ENCODE results near the gene MAP2K5. TPM values are rescaled to one million over a fixed set of nuclear protein-coding genes. Genes with fewer than 3 reads are reported as not detected.

Gene MAP2K5
- total RNA-seq, 2 experiments from 2014 or later: 22.2 to 27.9 TPM

DNA sequence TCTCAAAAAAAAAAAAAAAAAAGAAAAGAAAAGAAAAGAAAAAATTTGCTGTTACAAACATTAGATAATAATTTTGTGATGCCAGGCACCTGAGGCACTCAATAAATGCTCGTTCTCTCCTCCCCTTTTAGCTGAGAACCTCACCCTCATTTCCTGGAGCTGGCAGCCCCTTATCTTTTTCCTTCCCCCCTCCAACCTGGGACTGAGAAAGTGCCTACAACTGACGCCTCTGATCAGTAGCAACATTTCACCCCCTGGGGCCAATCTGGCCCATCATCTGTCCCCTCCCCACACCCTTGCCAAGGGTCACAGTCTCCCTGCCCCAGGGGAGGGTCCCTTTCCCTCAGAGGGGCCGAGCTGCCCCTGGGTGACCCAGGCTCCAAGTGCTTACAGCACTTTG is 309.9 kb downstream of the MAP2K5 start:
- H3K36me3 Mint-ChIP-seq (ENCODE audit: low read depth): no peaks in the 10 kb centered on the region
- POLR2A ChIA-PET: no interaction called here
- CTCF ChIA-PET: no interaction called here

GRCh38 chr15:67853454-67853853 is 311.0 kb downstream of the MAP2K5 start:
- no peak overlapping the region for H3K4me3 Mint-ChIP-seq
- intact Hi-C loops (cut with DNase I, micrococcal nuclease): no loop called here
- POLR2A ChIA-PET: no interaction called here
- Histone ChIP-seq H3K27ac (ENCODE audit: low read depth in 1 of 2, low read length in 2 of 2) (no peak overlapping the region), H3K4me3 (ENCODE audit: low read length) (no peak overlapping the region), H3K36me3 (ENCODE audit: insufficient read depth, low read length) (no peaks in the 10 kb centered on the region), H3K9me3 (ENCODE audit: control insufficient read depth in 1 of 2, insufficient read depth in 1 of 2, low read length in 2 of 2) (no peaks in the 10 kb centered on the region), H3K4me1 (ENCODE audit: insufficient read depth, low read length) (no peaks in the 10 kb centered on the region), H3K27me3 (ENCODE audit: control insufficient read depth in 1 of 2, insufficient read depth in 2 of 2, low read length in 2 of 2) (no peaks in the 10 kb centered on the region)
- DNase-seq: no peak
- H3K9me3 Mint-ChIP-seq: no peaks in the 10 kb centered on the region
- TF ChIP-seq, protein P1, sequence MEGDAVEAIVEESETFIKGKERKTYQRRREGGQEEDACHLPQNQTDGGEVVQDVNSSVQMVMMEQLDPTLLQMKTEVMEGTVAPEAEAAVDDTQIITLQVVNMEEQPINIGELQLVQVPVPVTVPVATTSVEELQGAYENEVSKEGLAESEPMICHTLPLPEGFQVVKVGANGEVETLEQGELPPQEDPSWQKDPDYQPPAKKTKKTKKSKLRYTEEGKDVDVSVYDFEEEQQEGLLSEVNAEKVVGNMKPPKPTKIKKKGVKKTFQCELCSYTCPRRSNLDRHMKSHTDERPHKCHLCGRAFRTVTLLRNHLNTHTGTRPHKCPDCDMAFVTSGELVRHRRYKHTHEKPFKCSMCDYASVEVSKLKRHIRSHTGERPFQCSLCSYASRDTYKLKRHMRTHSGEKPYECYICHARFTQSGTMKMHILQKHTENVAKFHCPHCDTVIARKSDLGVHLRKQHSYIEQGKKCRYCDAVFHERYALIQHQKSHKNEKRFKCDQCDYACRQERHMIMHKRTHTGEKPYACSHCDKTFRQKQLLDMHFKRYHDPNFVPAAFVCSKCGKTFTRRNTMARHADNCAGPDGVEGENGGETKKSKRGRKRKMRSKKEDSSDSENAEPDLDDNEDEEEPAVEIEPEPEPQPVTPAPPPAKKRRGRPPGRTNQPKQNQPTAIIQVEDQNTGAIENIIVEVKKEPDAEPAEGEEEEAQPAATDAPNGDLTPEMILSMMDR (IDR thresholded peaks at IDR 0.05): no peak
- H3K27ac Mint-ChIP-seq: no peak overlapping the region
- H3K36me3 Mint-ChIP-seq (ENCODE audit: low read depth): no peaks in the 10 kb centered on the region
- no peaks in the 10 kb centered on the region for H3K27me3 Mint-ChIP-seq
- ATAC-seq (ENCODE audit: poor library complexity): no peak
- H3K4me1 Mint-ChIP-seq (ENCODE audit: low read depth): no peaks in the 10 kb centered on the region
- CTCF ChIA-PET: interaction anchor here (0.7 kb wide), 2 partner anchors 217 to 662 kb away, joined by 3 to 4 read pairs; no protein-coding TSS in a partner anchor

More for the DNA sequence above, 309.9 kb downstream of the MAP2K5 start:
- H3K27me3 ChIP-seq (ENCODE audit: control insufficient read depth in 1 of 2, insufficient read depth in 2 of 2, low read length in 2 of 2): no peaks in the 10 kb centered on the region
- H3K27ac ChIP-seq (ENCODE audit: low read depth in 1 of 2, low read length in 2 of 2): no peak overlapping the region
- DNase-seq (no peak), ATAC-seq (ENCODE audit: poor library complexity) (no peak)
- Mint-ChIP-seq H3K4me1 (ENCODE audit: low read depth) (no peaks in the 10 kb centered on the region), H3K9me3 (no peaks in the 10 kb centered on the region), H3K4me3 (no peak overlapping the region), H3K27me3 (no peaks in the 10 kb centered on the region), H3K27ac (no peak overlapping the region)
- H3K9me3 ChIP-seq (ENCODE audit: control insufficient read depth in 1 of 2, insufficient read depth in 1 of 2, low read length in 2 of 2): no peaks in the 10 kb centered on the region
- no peaks in the 10 kb centered on the region for H3K36me3 ChIP-seq (ENCODE audit: insufficient read depth, low read length)
- TF ChIP-seq, protein P1 (IDR thresholded peaks at IDR 0.05): no peak
- H3K4me1 ChIP-seq (ENCODE audit: insufficient read depth, low read length): no peaks in the 10 kb centered on the region
- intact Hi-C loops (cut with DNase I, micrococcal nuclease): no loop called here
- H3K4me3 ChIP-seq (ENCODE audit: low read length): no peak overlapping the region

GRCh38 chr15:67854358-67854757 is 311.9 kb downstream of the MAP2K5 start:
- POLR2A ChIA-PET: no interaction called here
- H3K4me1 ChIP-seq (ENCODE audit: insufficient read depth, low read length): no peaks in the 10 kb centered on the region

More at GRCh38 chr15:67854358-67854757, 311.9 kb downstream of the MAP2K5 start:
- TF ChIP-seq, protein P1 (IDR thresholded peaks at IDR 0.05): no peak
- no peak overlapping the region for H3K27ac ChIP-seq (ENCODE audit: low read depth in 1 of 2, low read length in 2 of 2)
- intact Hi-C loops (cut with DNase I, micrococcal nuclease): no loop called here
- CTCF ChIA-PET: no interaction called here
- Mint-ChIP-seq H3K27me3 (no peaks in the 10 kb centered on the region), H3K9me3 (no peaks in the 10 kb centered on the region), H3K4me1 (ENCODE audit: low read depth) (no peaks in the 10 kb centered on the region), H3K4me3 (no peak overlapping the region), H3K36me3 (ENCODE audit: low read depth) (no peaks in the 10 kb centered on the region), H3K27ac (no peak overlapping the region)
- no peak overlapping the region for H3K4me3 ChIP-seq (ENCODE audit: low read length)
- H3K36me3 ChIP-seq (ENCODE audit: insufficient read depth, low read length): no peaks in the 10 kb centered on the region
- no peak for DNase-seq
- no peaks in the 10 kb centered on the region for H3K9me3 ChIP-seq (ENCODE audit: control insufficient read depth in 1 of 2, insufficient read depth in 1 of 2, low read length in 2 of 2)
- no peak for ATAC-seq (ENCODE audit: poor library complexity)
- no peaks in the 10 kb centered on the region for H3K27me3 ChIP-seq (ENCODE audit: control insufficient read depth in 1 of 2, insufficient read depth in 2 of 2, low read length in 2 of 2)

Measured in CD4-positive, alpha-beta T cell (primary cell).